ENCODE measurements around the gene MYCBPAP. TPM values are rescaled to one million over a fixed set of nuclear protein-coding genes. Genes with fewer than 3 reads are reported as not detected.
A peak's percentile ranks its signal among the peaks of the same experiment; 100 is the strongest.

The MYCBPAP gene
- total RNA-seq, 1 donor from 2014 or later: 0.40 TPM

- ATAC-seq: peak; percentile 82
These were observed 31.7 kb downstream of the MYCBPAP start for GRCh38 chr17:50539762-50540559.

DNA sequence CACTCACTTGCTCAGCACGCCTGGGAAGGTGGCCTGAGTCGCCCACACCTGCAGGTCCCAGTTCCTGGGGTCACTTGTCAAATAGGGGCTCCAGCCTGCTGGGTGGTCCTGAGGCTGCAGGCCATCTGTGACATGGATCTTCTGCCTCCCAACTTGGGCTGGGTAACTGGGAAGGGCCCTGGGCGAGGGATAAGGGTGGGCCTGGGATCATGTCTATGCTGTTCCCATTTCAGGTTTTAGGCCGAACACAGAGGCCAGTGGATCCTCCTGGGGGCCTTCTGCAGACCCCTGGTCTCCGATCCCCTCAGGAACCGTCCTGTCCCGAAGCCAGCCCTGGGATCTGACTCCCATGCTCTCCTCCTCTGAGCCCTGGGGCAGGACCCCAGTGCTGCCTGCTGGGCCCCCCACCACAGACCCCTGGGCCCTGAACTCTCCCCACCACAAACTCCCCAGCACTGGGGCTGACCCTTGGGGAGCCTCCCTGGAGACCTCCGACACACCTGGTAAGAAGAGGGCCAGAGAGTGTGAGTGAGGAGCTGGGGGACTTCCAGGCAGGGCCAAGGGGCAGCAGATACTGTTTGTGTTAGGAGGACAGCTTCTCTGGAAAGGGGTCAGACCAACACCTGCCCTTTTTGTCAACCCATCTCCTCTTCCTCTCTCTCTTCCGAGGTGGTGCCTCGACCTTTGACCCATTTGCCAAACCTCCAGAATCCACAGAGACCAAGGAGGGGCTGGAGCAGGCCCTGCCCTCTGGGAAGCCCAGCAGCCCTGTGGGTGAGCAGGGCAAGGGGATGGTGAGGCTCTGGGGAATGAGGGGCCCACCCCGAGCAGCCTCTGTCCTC is 32.5 kb downstream of the MYCBPAP start:
- ATAC-seq: no peak

GRCh38 chr17:50541402-50541715 is 33.1 kb downstream of the MYCBPAP start:
- no peak for ATAC-seq

DNA sequence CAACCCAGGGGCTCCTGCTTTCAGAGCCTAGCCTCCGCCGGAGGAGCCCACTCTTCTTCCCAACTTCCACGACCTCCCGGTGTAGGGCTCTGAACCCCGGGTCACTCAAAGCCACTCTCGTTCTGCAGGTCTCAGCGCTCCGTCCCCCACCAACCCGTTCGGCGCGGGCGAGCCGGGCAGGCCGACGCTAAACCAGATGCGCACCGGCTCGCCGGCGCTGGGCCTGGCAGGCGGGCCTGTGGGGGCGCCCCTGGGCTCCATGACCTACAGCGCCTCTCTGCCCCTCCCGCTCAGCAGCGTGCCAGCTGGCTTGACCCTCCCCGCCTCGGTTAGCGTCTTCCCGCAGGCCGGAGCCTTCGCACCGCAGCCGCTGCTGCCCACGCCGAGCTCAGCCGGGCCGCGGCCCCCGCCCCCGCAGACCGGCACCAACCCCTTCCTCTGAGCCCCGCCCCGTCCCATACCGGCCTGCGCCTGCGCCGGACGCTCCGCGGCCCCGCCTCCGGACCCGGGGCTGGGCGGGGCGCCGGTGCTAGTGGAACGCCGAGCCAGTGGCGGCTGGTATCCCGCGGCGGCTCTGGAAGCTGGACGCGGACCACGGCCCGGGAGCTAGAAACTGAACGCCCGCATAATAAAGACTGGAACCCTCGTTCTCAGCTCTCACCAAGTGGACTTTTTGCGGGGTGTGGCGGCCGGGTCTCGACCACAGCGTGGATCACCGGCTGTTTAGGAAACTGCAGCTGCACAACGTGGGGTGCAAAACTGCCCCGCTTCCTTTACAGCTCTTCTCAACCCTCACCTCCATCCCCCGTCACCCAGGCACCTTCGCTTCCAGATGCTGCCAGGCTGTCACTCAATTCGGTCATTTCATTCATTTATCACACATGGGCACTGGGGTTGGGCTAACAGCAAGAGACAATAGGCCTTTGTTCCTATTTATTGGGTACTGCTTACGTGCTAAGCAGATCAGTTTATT is 33.8 kb downstream of the MYCBPAP start:
- peak; percentile 67 for ATAC-seq

- ATAC-seq: peak; percentile 24
These were observed 34.8 kb downstream of the MYCBPAP start for GRCh38 chr17:50542795-50543774.

DNA sequence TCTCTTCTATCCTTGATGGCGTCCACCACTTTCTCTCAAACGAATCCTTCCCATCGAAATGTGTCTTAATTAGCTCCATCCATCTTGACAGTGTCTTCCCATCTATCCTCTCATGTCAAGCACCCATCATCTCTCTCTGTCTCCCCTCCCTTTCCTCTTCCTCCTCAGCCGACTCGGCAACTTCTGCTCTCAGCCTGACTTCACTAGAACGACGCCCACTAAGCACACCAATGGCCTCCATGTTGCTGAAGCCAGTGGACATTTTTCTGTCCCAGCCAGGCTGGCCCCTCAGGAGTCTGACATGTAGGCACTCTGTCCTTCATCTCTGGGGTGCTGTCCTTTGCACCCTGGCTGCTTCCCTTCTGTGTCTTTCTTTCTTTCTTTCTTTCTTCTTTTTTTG is 36.3 kb downstream of the MYCBPAP start:
- no peak for ATAC-seq

- no peak for ATAC-seq
These were observed 37.1 kb downstream of the MYCBPAP start for GRCh38 chr17:50545311-50545710.

- no peak for ATAC-seq
These were observed 38.4 kb downstream of the MYCBPAP start for GRCh38 chr17:50546701-50547034.

GRCh38 chr17:50547035-50547735 is 38.9 kb downstream of the MYCBPAP start, which contains the start of gene SPATA20:
Gene SPATA20 (plus strand): TSS chr17:50547174. CDS start chr17:50547209, 35 bp downstream.
- peak; percentile 83 for ATAC-seq

- ATAC-seq: peak; percentile 1
These were observed 39.5 kb downstream of the MYCBPAP start for GRCh38 chr17:50547736-50548083.

DNA sequence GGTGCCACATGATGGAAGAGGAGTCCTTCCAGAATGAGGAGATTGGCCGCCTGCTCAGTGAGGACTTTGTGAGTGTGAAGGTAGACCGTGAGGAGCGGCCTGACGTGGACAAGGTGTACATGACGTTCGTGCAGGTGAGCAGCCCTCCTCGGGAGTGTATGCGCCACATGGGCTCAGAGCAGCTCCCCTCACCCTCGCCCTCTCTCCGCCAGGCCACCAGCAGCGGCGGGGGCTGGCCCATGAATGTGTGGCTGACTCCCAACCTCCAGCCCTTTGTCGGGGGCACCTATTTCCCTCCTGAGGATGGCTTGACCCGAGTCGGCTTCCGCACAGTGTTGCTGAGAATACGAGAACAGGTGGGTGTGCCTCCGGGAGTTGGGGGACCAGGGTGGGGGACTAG is 40.6 kb downstream of the MYCBPAP start:
- ATAC-seq: no peak

- no peak for ATAC-seq
These were observed 41.2 kb downstream of the MYCBPAP start for GRCh38 chr17:50549256-50549941.

DNA sequence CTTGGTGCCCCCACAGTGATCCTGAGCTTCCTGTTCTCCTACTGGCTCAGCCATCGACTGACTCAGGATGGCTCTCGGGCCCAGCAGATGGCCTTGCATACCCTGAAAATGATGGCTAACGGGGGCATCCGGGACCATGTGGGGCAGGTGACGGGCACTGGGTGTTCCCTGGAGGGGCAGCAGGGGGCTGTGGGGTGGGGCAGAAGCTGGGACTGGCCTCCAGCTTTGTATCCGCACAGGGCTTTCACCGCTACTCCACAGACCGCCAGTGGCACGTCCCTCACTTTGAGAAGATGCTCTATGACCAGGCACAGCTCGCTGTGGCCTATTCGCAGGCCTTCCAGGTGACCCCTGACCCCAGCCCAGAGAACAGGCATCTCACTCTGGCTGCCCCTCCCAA is 41.7 kb downstream of the MYCBPAP start:
- no peak for ATAC-seq

- ATAC-seq: no peak
These were observed 42.6 kb downstream of the MYCBPAP start for GRCh38 chr17:50550661-50551432.

DNA sequence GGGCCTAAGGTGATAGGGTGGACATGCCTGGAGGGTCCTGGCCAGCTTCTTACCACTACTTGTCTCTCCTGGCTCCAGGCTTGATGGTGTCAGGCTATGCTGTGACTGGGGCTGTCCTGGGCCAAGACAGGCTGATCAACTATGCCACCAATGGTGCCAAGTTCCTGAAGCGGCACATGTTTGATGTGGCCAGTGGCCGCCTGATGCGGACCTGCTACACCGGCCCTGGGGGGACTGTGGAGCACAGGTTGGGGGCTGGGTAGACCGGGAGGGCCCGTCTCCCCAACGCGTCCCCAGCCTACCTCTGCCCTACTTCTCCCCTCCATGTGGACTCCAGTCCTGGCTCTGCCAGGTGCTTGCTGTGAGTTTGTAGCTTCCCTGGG is 43.2 kb downstream of the MYCBPAP start:
- no peak for ATAC-seq

GRCh38 chr17:50551884-50552283 is 43.6 kb downstream of the MYCBPAP start:
- ATAC-seq: no peak

- ATAC-seq: no peak
These were observed 46.0 kb downstream of the MYCBPAP start for GRCh38 chr17:50554201-50554600.

DNA sequence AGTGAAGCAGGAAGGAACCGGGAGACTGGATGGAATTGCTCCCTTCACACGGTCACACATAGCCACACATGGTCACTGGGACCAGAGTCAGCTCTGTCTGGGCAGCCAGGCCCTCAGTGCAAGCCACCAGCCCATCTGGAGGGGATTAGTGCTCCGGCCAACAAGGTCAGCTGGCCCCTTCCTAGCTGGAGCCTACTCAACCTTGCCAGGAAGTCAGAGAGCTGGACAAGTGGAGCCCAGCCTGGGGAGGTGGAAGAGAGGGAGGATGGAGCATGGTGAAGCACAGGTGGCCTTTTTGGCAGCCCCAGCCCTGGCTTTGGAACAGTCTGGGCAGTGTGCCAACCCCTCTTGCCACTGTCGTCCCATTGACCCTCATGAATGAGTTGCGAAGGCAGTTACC is 48.6 kb downstream of the MYCBPAP start:
- ATAC-seq: no peak

DNA sequence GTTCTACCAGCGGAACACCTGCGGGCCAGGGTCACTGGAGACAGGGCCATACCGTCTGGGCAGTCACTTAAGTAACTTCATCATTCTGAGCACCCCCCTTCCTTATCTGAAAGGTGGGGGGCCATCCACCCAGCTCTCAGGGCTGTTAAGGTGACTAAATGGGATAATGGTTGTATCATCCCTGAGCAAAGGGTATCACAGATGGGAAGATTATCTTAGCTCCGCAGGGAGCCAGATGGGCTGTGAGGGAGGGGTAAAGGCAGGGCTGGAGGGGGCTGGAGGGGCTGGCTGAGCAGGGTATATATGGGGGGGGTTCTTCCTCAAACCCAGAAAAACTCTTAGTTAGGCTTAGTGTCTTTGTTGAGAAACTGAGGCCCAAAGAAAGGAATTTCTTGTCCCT is 49.4 kb downstream of the MYCBPAP start:
- ATAC-seq: no peak

DNA sequence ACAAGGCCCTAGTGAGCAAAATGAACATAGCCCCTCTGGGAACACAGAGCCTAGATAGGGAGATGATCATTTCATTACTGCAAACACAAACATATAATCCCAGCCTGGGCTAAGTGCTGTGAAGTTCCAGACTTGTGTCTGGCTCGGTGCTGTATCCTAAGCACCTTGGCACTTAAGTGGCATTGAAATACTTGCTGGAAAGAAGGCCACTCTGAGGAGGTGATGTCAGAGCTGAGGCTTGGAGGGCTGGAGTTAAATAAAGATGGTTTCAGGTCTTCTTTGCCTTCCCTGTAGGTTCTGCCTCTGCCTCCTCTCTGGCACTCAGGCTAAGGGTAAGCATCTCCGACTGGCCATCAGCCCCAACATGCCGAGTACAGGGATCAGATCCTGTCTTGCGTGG is 49.9 kb downstream of the MYCBPAP start:
- no peak for ATAC-seq

Data from esophagus mucosa (tissue), 1 donor.